Activated CD4-positive, alpha-beta T cell treated with anti-CD3 and anti-CD28 coated beads, Interleukin-2, Interleukin-6, amounts not matched to agents 100 ng/mL and 50 ng/mL, durations not matched to agents 16 hours and 8 hours (primary cell): ENCODE measurements around the gene CEP295NL.

Experiments used
- DNase-seq: peaks from one replicate; pipeline ENCODE4 v3.0.0-alpha.2; 2020

Gene CEP295NL

GRCh38 chr17:78862073-78863023 lies 40.7 kb downstream of the CEP295NL start:
- DNase-seq = no peak

GRCh38 chr17:78861229-78861628 lies 41.8 kb downstream of the CEP295NL start:
- DNase-seq = no peak

- no peak for DNase-seq
Measured at GRCh38 chr17:78859051-78859450, 44.0 kb downstream of the CEP295NL start.

- DNase-seq = no peak
Measured at GRCh38 chr17:78857266-78857665, 45.7 kb downstream of the CEP295NL start.

DNA sequence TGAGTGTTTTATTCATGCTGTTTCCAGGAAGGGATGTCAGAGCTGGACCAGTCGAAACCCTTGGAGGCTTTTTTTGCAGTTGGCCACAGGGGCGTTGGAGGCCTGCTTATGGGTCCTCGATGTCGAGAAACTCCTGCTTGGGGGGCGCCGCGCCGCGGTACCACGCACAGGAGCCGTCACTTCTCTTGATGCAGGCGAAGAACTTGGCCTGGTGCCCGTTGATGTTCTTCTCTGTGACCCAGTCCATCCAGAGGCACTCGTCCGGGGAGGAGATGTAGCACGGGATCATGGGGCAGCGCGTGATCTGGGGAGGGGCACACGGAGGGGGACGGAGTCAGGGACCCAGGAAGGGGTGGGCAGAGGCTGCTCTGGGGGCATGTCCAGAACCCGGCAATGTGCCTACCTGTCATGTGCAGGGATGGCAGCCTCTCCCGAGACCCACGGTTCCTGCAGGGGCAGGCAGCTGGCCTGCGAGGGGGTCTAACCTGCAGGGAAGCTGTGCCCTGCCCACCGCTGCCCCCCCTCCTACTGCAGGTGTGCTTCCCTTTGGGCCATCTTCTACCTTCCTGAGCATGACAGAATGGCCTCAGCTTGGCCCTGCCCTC lies 47.3 kb downstream of the CEP295NL start:
- DNase-seq = no peak

GRCh38 chr17:78854508-78854907 lies 48.5 kb downstream of the CEP295NL start:
- DNase-seq = no peak

DNA sequence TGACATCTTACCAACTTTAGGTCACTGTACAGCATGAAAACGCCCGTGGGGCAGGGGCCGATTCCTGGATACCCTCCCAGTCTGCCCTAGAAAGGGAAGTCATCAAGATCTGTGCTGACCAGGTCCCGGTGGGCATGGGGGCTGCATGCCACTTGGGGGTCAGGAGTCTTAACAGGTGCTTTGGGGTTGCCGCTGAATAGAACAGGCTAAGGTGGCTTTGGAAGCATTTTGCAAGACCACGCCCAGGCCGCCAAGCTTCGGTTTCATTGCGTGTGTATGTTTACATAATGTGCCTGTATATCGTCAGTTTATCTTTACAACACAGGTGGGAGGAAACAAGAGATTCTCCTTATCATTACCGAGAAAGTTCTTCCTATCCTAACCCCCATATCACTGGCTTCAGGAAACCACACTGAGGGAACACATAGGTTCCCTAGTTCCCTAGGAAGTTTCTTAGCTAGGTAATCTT lies 49.0 kb downstream of the CEP295NL start:
- no peak for DNase-seq

- no peak for DNase-seq
Measured at GRCh38 chr17:78852709-78853121, 50.3 kb downstream of the CEP295NL start.

GRCh38 chr17:78849026-78849425 lies 54.0 kb downstream of the CEP295NL start:
- no peak for DNase-seq

DNA sequence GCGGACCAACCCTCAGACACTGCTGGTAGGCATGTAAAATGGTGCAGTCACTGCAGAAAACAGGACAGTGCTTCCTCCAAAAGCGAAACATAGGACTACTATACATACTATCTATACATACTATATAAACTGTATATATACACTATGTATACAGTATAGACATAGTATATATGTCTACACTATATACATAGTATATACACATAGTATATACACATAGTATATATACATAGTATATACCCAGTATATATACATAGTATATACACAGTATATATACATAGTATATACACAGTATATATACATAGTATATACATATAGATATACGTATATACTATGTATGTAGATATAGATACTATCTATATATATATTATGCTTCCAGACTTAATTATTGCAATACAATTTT lies 55.9 kb downstream of the CEP295NL start:
- DNase-seq = no peak

GRCh38 chr17:78844301-78845005 lies 58.5 kb downstream of the CEP295NL start:
- no peak for DNase-seq

- DNase-seq = peak; percentile 69
Measured at GRCh38 chr17:78842881-78843565, 60.0 kb downstream of the CEP295NL start.

DNA sequence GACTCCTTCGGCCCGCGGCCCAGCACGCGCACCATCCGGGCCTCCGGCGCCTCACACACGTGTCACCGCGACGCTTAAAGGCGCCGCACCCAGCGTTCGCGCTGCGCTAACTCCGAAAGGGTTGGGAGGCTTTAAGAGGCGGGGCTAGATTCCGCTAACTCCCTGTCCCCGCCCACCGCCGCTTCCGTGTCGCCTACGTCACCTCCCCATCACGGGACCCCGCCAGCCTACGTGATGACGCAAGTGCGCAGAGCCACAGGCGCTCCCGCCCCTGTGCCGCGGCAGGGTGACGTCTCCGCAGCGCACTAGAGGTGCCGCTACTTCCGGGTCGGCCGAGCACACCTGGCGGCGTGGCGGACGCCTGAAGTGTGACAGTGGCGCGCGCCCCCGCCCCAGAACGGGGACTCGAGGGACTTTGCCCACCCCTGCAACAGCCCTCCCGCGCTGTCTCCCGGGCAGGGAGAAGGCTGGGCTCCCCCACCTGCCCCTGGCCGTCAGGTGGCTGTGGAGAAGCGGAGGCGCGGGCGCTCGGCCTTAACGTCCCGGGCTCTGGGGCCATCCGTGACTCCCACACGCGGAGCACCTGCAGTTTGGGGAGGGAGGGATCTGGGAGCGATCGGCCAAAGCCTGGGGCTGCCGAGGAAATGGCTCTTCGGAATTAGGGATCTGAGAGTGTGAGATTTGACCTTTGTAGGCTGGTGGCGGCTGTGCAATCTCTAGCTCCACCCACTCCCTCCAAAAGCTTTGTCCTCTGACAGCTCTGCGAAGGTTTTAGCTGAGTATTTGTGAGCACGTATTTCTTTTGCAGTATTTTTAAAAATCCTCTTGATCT lies 62.0 kb downstream of the CEP295NL start, which contains the start of gene USP36:
Gene USP36 (minus strand): TSS at position 35 of the 832 bp plus-strand sequence. CDS start 4,451 bp downstream, outside the sequence.
- peak; percentile 100 for DNase-seq
